BE2C (cell line): ENCODE results near the gene C5orf47.
A peak's percentile ranks its signal among the peaks of the same experiment; 100 is the strongest.

ENCODE experiments used
- DNase-seq: peaks from one replicate; pipeline ENCODE4 v3.0.0-alpha.2; 2020
- H3K27me3 ChIP-seq: fragments of 250-450 bp; sonication (Bioruptor Pico); 2 replicates; pipeline ENCODE4 v1.5.1; 2020; ENCODE audit warnings: mild to moderate bottlenecking
- H3K36me3 ChIP-seq: fragments of 250-450 bp; sonication (Bioruptor Pico); 2 replicates; pipeline ENCODE4 v1.5.1; 2020; ENCODE audit warnings: mild to moderate bottlenecking
- H3K4me1 ChIP-seq: fragments of 250-450 bp; sonication (Bioruptor Pico); 2 replicates; pipeline ENCODE4 v1.5.1; 2020
- H3K4me3 ChIP-seq: 2 replicates; pipeline ENCODE4 v1.5.1; 2011; ENCODE audit warnings: low read depth, low read length
- H3K9me3 ChIP-seq: fragments of 250-450 bp; sonication (Bioruptor Pico); 2 replicates; pipeline ENCODE4 v1.5.1; 2020
- TF ChIP-seq, protein P1 (sequence below): IDR thresholded peaks from 2 replicates; pipeline ENCODE4 v1.5.1; 2012; ENCODE audit warnings: mild to moderate bottlenecking, low read depth, low read length

Gene C5orf47

DNA sequence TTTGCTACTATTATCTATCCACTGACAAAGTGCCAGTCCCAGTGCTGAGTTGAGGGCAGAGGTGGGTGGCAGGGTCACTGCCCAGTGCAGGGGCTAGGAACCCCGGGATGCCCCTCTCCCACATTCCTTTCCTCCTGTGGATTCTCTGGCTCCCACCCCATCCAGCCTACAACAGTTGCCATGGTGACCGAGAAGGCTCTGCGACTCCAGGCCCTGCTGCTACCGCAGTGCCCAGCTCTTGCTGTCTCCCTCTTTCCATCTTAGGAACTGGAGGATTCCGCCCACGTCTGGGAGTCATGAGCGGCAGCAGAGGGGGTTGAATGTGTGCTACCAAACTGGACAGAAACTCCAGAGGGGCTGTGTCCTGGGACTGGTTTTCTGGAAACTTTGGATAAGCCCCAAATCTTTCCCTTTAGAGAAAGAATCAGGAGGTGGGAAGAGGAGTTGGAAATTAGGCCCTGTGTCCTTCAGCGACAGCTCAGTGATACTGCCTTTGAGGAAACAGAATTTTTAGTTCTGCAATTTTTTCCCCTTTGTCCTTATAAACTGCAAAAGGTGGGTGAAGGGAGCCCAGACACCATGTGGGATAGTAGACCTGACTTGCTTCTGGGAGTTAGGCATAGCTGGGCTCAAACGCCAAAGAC lies 20.7 kb upstream of the C5orf47 start:
- Histone ChIP-seq H3K4me1 (peaks cover 7% of the 10 kb centered on the region), H3K27me3 (no peaks in the 10 kb centered on the region), H3K36me3 (no peaks in the 10 kb centered on the region), H3K9me3 (no peaks in the 10 kb centered on the region), H3K4me3 (no peak overlapping the region)
- TF ChIP-seq, protein P1, sequence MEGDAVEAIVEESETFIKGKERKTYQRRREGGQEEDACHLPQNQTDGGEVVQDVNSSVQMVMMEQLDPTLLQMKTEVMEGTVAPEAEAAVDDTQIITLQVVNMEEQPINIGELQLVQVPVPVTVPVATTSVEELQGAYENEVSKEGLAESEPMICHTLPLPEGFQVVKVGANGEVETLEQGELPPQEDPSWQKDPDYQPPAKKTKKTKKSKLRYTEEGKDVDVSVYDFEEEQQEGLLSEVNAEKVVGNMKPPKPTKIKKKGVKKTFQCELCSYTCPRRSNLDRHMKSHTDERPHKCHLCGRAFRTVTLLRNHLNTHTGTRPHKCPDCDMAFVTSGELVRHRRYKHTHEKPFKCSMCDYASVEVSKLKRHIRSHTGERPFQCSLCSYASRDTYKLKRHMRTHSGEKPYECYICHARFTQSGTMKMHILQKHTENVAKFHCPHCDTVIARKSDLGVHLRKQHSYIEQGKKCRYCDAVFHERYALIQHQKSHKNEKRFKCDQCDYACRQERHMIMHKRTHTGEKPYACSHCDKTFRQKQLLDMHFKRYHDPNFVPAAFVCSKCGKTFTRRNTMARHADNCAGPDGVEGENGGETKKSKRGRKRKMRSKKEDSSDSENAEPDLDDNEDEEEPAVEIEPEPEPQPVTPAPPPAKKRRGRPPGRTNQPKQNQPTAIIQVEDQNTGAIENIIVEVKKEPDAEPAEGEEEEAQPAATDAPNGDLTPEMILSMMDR, result no peak
- DNase-seq, result peak; percentile 53

DNA sequence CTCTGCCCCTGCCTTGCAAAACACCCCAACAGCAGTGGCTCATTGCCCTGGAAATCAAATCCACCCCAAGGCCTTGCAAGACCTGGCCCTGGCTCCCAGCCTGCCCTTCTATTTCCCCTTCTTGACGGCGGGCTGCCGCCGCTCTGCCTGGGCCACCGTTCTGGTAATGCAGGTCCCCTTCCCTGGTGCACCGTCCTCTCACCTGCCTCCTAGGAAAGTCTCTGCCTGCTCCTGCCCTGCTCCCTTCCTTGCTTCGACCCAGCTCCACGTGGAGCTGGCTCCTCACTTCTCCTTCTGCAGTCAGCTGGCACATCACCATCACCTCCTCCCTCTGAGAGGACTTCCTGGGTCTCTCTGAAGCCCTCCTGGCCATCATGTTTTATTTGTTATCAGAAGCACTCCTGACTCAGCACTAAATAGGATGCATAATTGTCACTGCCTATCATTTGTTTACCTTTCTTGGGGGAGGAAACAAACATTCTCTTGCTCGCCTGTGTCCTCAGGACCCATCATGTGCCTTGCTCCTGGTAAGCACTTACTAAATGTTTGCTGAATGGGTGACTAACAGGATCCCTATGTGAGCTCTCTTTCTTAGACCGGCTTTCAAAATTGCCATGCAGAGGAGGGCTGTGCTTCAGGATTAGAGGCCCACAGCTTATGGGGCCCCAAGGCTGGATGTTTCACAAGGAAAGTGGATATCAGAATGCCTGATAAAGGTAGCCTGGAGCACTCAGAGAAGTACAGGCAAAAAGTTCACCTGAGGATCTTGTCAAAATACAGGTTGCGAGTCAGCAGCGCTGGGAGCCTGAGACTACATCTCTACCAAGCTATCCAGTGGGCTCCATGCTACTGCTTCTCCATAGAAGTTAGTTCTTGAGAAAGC lies 19.6 kb upstream of the C5orf47 start:
- H3K4me3 ChIP-seq, result no peak overlapping the region
- H3K36me3 ChIP-seq, result no peaks in the 10 kb centered on the region
- TF ChIP-seq, protein P1, result no peak
- H3K27me3 ChIP-seq, result no peaks in the 10 kb centered on the region
- peaks cover 7% of the 10 kb centered on the region for H3K4me1 ChIP-seq
- H3K9me3 ChIP-seq, result no peaks in the 10 kb centered on the region
- DNase-seq, result no peak

DNA sequence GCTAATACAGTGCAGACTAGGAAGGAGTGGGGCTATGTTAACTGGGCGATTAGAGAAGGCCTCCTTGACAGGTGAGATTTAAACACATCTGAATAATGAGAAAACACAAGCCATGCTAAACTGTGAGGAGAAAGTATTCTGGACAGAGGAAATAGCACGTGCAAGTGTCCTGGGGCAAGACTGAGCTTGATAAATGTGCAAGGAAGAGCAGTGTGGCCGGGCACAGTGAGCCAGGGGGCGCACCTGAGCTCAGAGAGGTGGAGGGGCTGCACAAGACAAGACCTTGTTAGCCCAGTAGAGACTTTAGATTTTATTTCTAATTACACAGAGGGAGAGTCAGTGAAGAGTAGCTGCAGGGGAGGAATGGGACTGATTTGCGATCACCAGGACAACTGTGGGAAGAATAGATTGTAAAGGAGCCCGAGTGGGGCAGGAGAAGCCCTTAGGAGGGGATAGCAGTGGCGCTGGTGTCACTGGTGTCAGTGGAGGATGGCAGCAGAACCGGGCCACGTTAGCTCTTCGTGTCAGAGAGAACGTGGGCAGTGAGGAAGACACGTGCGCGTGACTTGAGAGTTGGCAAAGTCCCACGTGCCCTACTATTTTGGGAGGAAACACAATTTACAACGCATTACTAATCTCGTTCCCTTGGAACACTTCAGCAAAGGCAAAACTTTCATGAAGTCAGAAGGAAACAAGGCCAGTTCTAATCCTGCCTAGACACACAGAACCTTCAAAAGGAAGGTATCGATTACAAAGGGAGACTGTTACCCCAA lies 17.9 kb upstream of the C5orf47 start:
- Histone ChIP-seq H3K4me3 (no peak overlapping the region), H3K36me3 (no peaks in the 10 kb centered on the region), H3K27me3 (no peaks in the 10 kb centered on the region), H3K9me3 (no peaks in the 10 kb centered on the region), H3K4me1 (peaks cover 7% of the 10 kb centered on the region)
- TF ChIP-seq, protein P1, result peak; percentile 27; the same call in 1 of the 2 replicates
- no peak for DNase-seq

DNA sequence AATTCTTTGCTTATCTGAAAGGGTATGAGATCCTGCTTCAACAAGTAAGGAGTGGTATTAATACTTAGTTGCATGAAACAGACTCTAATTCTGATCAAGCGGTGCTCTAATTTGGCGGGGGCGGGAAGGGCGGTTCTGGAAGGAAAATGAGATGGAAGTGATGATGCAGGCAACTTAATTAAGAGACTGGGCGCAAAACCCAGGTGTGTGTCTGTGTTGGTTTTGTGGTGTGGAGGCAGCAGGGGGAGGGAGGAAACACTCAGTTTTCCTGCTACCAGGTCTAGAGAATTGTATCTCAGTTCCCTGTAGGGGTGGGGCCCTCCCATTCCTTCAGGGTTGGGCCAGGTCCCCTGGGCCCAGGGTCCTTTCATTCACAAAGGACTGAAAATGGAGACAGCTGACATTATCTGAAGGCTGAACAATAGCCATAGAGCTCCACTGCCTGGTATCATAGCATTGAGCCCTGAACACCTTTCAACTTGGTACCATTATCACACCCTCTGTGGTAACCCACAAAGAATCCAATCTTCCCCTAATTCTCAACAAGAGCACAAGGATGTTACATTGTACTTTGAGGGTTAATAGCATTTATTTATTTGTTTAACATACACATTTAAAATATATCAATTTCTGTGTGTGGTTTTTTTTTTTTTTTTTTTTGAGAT lies 17.2 kb upstream of the C5orf47 start:
- no peaks in the 10 kb centered on the region for H3K27me3 ChIP-seq
- H3K4me3 ChIP-seq, result no peak overlapping the region
- DNase-seq, result no peak
- H3K9me3 ChIP-seq, result no peaks in the 10 kb centered on the region
- no peaks in the 10 kb centered on the region for H3K36me3 ChIP-seq
- peaks cover 7% of the 10 kb centered on the region for H3K4me1 ChIP-seq
- TF ChIP-seq, protein P1, result no peak

DNA sequence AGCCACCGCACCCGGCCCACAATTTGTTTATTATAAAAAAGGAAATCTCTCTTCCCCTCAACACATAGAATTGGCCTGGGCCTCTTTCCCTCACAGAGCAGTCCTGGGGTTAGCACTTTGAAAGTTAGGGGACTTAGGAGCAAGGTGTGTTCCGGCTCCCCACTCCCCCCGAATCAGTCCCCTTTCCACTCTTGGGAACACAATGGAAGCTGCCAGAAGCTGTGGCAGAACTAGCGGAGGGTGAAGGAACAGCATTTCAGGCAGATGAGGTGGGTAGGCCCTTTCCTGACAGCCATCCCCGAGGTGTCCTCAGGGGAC lies 16.4 kb upstream of the C5orf47 start:
- TF ChIP-seq, protein P1, result no peak
- H3K4me3 ChIP-seq, result peak overlapping the region; percentile 64

More for the DNA sequence above, 16.4 kb upstream of the C5orf47 start:
- peaks cover 7% of the 10 kb centered on the region for H3K4me1 ChIP-seq
- no peaks in the 10 kb centered on the region for H3K27me3 ChIP-seq
- H3K36me3 ChIP-seq, result no peaks in the 10 kb centered on the region
- no peak for DNase-seq
- H3K9me3 ChIP-seq, result no peaks in the 10 kb centered on the region
